ENCODE results near the gene GPR146. TPM values are rescaled to one million over a fixed set of nuclear protein-coding genes. Genes with fewer than 3 reads are reported as not detected.

GPR146 gene
- total and polyA plus RNA-seq, 2 of the 8 experiments (the other 6 are each of a cell fraction or from before 2014, with no cell fraction given), result 1.8 to 2.7 TPM

DNA sequence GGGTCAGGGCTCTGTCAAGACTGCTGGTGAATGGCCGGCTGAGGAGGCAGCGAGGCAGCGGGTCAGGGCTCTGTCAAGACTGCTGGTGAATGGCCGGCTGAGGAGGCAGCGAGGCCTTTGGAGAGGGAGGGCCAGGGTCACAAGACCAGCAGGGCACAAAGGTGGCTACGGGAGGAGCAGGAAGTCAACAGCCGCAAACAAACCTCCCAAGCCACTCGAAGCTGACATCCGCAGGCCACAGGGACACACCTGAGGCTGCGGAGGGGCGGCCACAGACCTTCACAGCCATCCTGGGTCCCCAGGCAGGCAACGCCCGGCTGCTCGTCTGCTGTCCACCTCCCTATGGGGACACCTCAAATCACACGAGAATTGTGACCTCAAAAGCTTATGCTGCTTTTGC, 34.6 kb downstream of the GPR146 start:
- H2BK20ac ChIP-seq (ENCODE audit: low read length), result no peak overlapping the region
- H3K4ac ChIP-seq (replicated peaks; ENCODE audit: insufficient read length, low read depth, low read length), result no peak overlapping the region
- H3K4me1 ChIP-seq (replicated peaks in 1 of 4; ENCODE audit: control insufficient read depth in 3 of 4, insufficient read depth in 4 of 4, low read length in 3 of 4), result no peaks in the 10 kb centered on the region; a peak in 2 of 7 replicates
- no peak overlapping the region for H2BK5ac ChIP-seq (ENCODE audit: low read depth, low read length)
- H3K9ac ChIP-seq (replicated peaks in 1 of 4; ENCODE audit: extremely low read depth in 1 of 4, low read depth in 3 of 4, low read length in 3 of 4), result no peak overlapping the region
- peaks cover 3 to 13% of the 10 kb centered on the region in 2 experiments for H4K20me1 ChIP-seq (replicated peaks in 1 of 2; ENCODE audit: control insufficient read depth in 1 of 2, insufficient read depth in 2 of 2, low read length in 2 of 2)
- ChIA-PET CTCF (ENCODE audit: partially characterized antibody) (interaction anchor here (0.9 to 12.1 kb wide), 6 partner anchors 9 to 84 kb away, joined by 3 to 83 read pairs (median 6); partner anchors contain the start of gene GPER1), POLR2A (ENCODE audit: partially characterized antibody) (no interaction called here)
- H3K27ac ChIP-seq (ENCODE audit: low read depth, low read length), result no peak overlapping the region; the same call in 1 of the 2 replicates
- H3K79me2 ChIP-seq (ENCODE audit: control insufficient read depth in 1 of 2, insufficient read depth in 2 of 2, low read length in 2 of 2), result no peaks in the 10 kb centered on the region; a peak in 1 of 4 replicates
- no peak overlapping the region for H4K5ac ChIP-seq (ENCODE audit: insufficient read length, low read depth, low read length)
- peaks cover 4% of the 10 kb centered on the region; the same call in 1 of the 2 replicates for H3K79me1 ChIP-seq (ENCODE audit: low read depth, low read length)
- no peak overlapping the region for H3K14ac ChIP-seq (ENCODE audit: insufficient read length)
- no peak overlapping the region for H3K18ac ChIP-seq (ENCODE audit: extremely low read depth, low read length)
- H2AFZ ChIP-seq (ENCODE audit: low read length), result no peak overlapping the region
- H2BK15ac ChIP-seq (ENCODE audit: low read length), result no peak overlapping the region
- no peaks in the 10 kb centered on the region for H3K27me3 ChIP-seq (replicated peaks in 1 of 4; ENCODE audit: control insufficient read depth in 3 of 4, extremely low read depth in 1 of 4, insufficient read depth in 3 of 4, low read length in 3 of 4)
- H2BK120ac ChIP-seq (replicated peaks; ENCODE audit: low read depth, low read length), result no peak overlapping the region
- H4K8ac ChIP-seq (ENCODE audit: extremely low read depth, insufficient read depth, low read length), result no peak overlapping the region
- WGBS, 2 experiments (ENCODE audit: extremely low coverage in 1 of 2, insufficient coverage in 1 of 2, insufficient read length in 1 of 2, insufficient replicate concordance in 2 of 2, low coverage in 1 of 2, low lambda C conversion rate in 2 of 2, missing lambda C conversion rate in 1 of 2), result 93% methylated on average over 13 of the region's 15 CpGs; no CpG with 5 or more reads in 1 of the 2 experiments
- no peak overlapping the region for H3K23ac ChIP-seq (ENCODE audit: insufficient read length)
- H4K91ac ChIP-seq (replicated peaks; ENCODE audit: insufficient read length, low read length), result no peak overlapping the region
- no peak overlapping the region for H2AK5ac ChIP-seq (ENCODE audit: low read depth, low read length)
- no peak overlapping the region for H2BK12ac ChIP-seq (ENCODE audit: low read depth, low read length)
- FAIRE-seq (no peak), DNase-seq (ENCODE audit: low read depth in 1 of 2, low spot score in 2 of 2) (no peak)
- no peaks in the 10 kb centered on the region for H3K23me2 ChIP-seq (ENCODE audit: low read depth, low read length)
- H3K9me3 ChIP-seq (ENCODE audit: insufficient read depth in 2 of 2, low read depth in 1 of 2, low read length in 1 of 2), result no peaks in the 10 kb centered on the region
- H3K56ac ChIP-seq (replicated peaks; ENCODE audit: insufficient read length, low read depth, low read length), result no peak overlapping the region
- no peaks in the 10 kb centered on the region for H3K36me3 ChIP-seq (ENCODE audit: control insufficient read depth in 2 of 4, insufficient read depth in 4 of 4, low read length in 3 of 4)
- no peak overlapping the region for H3K4me3 ChIP-seq (ENCODE audit: extremely low read depth in 1 of 4, insufficient read depth in 2 of 4, low read depth in 3 of 4, low read length in 4 of 4)
- H3K4me2 ChIP-seq (ENCODE audit: insufficient read depth in 1 of 2, low read depth in 2 of 2, low read length in 2 of 2), result no peak overlapping the region
- TF ChIP-seq TBP (IDR thresholded peaks at IDR 0.05; ENCODE audit: low read depth, low read length), result no peak
- no peak for TF ChIP-seq SP4 (IDR thresholded peaks at IDR 0.05; ENCODE audit: low read length)
- no peak for TF ChIP-seq ZNF274 (IDR thresholded peaks at IDR 0.05; ENCODE audit: borderline replicate concordance, extremely low read depth, low read length)
- TF ChIP-seq POU5F1 (IDR thresholded peaks at IDR 0.05; ENCODE audit: low read depth, low read length), result no peak
- TF ChIP-seq KDM1A (IDR thresholded peaks at IDR 0.05; ENCODE audit: borderline replicate concordance, low read length), result no peak
- no peak for TF ChIP-seq HDAC2 (IDR thresholded peaks at IDR 0.05; ENCODE audit: borderline replicate concordance in 1 of 2, low read depth in 2 of 2, low read length in 2 of 2)
- no peak for TF ChIP-seq TEAD4 (IDR thresholded peaks at IDR 0.05; ENCODE audit: low read depth, low read length)
- TF ChIP-seq NANOG (IDR thresholded peaks at IDR 0.05; ENCODE audit: insufficient read depth, low read depth, low read length, poor library complexity, severe bottlenecking), result no peak

All from H1 (cell line).